ENCODE results near the gene PER2. TPM values are rescaled to one million over a fixed set of nuclear protein-coding genes. Genes with fewer than 3 reads are reported as not detected.

PER2 gene
- total and polyA plus RNA-seq, 10 of the 15 experiments (the other 5 are each of a cell fraction or from before 2014, with no cell fraction given): 1.5 to 15.1 (median 4.6) TPM

GRCh38 chr2:238244151-238244550, 44.3 kb downstream of the PER2 start:
- no TSS peak for BruUV-seq (replicated peaks)
- FAIRE-seq: peak; percentile 13
- in situ Hi-C loops (cut with MboI): no loop called here

More at GRCh38 chr2:238244151-238244550, 44.3 kb downstream of the PER2 start:
- H3K4me1 ChIP-seq (ENCODE audit: control insufficient read depth, insufficient read depth, low read length): 0 out of 2 replicates have a peak, but pooled peaks cover 3% of the 10 kb centered on the region
- peaks cover 0 to 4% of the 10 kb centered on the region in 2 experiments; a peak in 2 of 4 replicates for H3K36me3 ChIP-seq (ENCODE audit: control insufficient read depth in 2 of 2, insufficient read depth in 2 of 2, low read length in 1 of 2)
- no peak overlapping the region for H3K4me2 ChIP-seq (ENCODE audit: control insufficient read depth, insufficient read depth)
- SMC1A ChIA-PET (ENCODE audit: uncharacterized antibody, unreplicated experiment): no interaction called here
- no peak overlapping the region for H3K27ac ChIP-seq (ENCODE audit: control insufficient read depth, insufficient read depth)
- H4K20me1 ChIP-seq (ENCODE audit: control insufficient read depth, insufficient read depth): no peaks in the 10 kb centered on the region
- H3K79me2 ChIP-seq (ENCODE audit: control insufficient read depth, insufficient read depth, low read length): no peaks in the 10 kb centered on the region
- TF ChIP-seq, protein P1, sequence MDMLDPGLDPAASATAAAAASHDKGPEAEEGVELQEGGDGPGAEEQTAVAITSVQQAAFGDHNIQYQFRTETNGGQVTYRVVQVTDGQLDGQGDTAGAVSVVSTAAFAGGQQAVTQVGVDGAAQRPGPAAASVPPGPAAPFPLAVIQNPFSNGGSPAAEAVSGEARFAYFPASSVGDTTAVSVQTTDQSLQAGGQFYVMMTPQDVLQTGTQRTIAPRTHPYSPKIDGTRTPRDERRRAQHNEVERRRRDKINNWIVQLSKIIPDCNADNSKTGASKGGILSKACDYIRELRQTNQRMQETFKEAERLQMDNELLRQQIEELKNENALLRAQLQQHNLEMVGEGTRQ (IDR thresholded peaks at IDR 0.05; ENCODE audit: borderline replicate concordance, low read depth, low read length): no peak
- TF ChIP-seq POLR2AphosphoS5 (IDR thresholded peaks at IDR 0.05; ENCODE audit: low read length): no peak
- TF ChIP-seq SIX5 (IDR thresholded peaks at IDR 0.05; ENCODE audit: low read depth, low read length, severe bottlenecking): no peak
- TF ChIP-seq MYB (IDR thresholded peaks at IDR 0.05; ENCODE audit: borderline replicate concordance, low read depth, low read length): no peak
- TF ChIP-seq, protein P2, sequence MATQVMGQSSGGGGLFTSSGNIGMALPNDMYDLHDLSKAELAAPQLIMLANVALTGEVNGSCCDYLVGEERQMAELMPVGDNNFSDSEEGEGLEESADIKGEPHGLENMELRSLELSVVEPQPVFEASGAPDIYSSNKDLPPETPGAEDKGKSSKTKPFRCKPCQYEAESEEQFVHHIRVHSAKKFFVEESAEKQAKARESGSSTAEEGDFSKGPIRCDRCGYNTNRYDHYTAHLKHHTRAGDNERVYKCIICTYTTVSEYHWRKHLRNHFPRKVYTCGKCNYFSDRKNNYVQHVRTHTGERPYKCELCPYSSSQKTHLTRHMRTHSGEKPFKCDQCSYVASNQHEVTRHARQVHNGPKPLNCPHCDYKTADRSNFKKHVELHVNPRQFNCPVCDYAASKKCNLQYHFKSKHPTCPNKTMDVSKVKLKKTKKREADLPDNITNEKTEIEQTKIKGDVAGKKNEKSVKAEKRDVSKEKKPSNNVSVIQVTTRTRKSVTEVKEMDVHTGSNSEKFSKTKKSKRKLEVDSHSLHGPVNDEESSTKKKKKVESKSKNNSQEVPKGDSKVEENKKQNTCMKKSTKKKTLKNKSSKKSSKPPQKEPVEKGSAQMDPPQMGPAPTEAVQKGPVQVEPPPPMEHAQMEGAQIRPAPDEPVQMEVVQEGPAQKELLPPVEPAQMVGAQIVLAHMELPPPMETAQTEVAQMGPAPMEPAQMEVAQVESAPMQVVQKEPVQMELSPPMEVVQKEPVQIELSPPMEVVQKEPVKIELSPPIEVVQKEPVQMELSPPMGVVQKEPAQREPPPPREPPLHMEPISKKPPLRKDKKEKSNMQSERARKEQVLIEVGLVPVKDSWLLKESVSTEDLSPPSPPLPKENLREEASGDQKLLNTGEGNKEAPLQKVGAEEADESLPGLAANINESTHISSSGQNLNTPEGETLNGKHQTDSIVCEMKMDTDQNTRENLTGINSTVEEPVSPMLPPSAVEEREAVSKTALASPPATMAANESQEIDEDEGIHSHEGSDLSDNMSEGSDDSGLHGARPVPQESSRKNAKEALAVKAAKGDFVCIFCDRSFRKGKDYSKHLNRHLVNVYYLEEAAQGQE (IDR thresholded peaks at IDR 0.05; ENCODE audit: low read depth, low read length): no peak
- TF ChIP-seq, protein P3, sequence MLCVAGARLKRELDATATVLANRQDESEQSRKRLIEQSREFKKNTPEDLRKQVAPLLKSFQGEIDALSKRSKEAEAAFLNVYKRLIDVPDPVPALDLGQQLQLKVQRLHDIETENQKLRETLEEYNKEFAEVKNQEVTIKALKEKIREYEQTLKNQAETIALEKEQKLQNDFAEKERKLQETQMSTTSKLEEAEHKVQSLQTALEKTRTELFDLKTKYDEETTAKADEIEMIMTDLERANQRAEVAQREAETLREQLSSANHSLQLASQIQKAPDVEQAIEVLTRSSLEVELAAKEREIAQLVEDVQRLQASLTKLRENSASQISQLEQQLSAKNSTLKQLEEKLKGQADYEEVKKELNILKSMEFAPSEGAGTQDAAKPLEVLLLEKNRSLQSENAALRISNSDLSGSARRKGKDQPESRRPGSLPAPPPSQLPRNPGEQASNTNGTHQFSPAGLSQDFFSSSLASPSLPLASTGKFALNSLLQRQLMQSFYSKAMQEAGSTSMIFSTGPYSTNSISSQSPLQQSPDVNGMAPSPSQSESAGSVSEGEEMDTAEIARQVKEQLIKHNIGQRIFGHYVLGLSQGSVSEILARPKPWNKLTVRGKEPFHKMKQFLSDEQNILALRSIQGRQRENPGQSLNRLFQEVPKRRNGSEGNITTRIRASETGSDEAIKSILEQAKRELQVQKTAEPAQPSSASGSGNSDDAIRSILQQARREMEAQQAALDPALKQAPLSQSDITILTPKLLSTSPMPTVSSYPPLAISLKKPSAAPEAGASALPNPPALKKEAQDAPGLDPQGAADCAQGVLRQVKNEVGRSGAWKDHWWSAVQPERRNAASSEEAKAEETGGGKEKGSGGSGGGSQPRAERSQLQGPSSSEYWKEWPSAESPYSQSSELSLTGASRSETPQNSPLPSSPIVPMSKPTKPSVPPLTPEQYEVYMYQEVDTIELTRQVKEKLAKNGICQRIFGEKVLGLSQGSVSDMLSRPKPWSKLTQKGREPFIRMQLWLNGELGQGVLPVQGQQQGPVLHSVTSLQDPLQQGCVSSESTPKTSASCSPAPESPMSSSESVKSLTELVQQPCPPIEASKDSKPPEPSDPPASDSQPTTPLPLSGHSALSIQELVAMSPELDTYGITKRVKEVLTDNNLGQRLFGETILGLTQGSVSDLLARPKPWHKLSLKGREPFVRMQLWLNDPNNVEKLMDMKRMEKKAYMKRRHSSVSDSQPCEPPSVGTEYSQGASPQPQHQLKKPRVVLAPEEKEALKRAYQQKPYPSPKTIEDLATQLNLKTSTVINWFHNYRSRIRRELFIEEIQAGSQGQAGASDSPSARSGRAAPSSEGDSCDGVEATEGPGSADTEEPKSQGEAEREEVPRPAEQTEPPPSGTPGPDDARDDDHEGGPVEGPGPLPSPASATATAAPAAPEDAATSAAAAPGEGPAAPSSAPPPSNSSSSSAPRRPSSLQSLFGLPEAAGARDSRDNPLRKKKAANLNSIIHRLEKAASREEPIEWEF (IDR thresholded peaks at IDR 0.05; ENCODE audit: insufficient replicate concordance, low read depth, low read length): no peak
- no peak for DNase-seq (ENCODE audit: low read depth, low spot score)
- no peaks in the 10 kb centered on the region for H3K9me3 ChIP-seq (replicated peaks; ENCODE audit: control insufficient read depth, insufficient read depth, low read length)
- RAD21 ChIA-PET (ENCODE audit: unreplicated experiment): no interaction called here
- CTCF ChIA-PET: interaction anchor here (1.1 to 2.2 kb wide), 2 partner anchors 11 to 19 kb away, joined by 4 to 5 read pairs; no protein-coding TSS in a partner anchor
- WGBS (ENCODE audit: insufficient coverage, insufficient replicate concordance, low lambda C conversion rate, missing lambda C conversion rate): 79% methylated on average over 5 of the region's 5 CpGs
- POLR2A ChIA-PET: interaction anchor here (0.6 kb wide), 1 partner anchor 253 kb away, joined by 4 read pairs; no protein-coding TSS in a partner anchor
- intact Hi-C loops (cut with micrococcal nuclease; ENCODE audit: unreplicated experiment): loop anchor here (5.0 kb wide), 1 partner anchor 42 kb away; the partner anchor contains the start of gene ILKAP
- H3K4me3 ChIP-seq: no peak overlapping the region
- ATAC-seq: no peak
- no peak overlapping the region for H3K9ac ChIP-seq (ENCODE audit: control insufficient read depth, insufficient read depth, low read length)
- H2AFZ ChIP-seq (ENCODE audit: control insufficient read depth, low read depth, low read length): no peak overlapping the region
- H3K27me3 ChIP-seq (replicated peaks in 1 of 2; ENCODE audit: control insufficient read depth in 2 of 2, insufficient read depth in 2 of 2, low read length in 1 of 2): no peaks in the 10 kb centered on the region; a peak in 2 of 4 replicates

All from GM12878 (cell line).